Stimulated activated CD8-positive, alpha-beta memory T cell treated with anti-CD3 and anti-CD28 coated beads, Interleukin-4, amount 100 ng/mL, for 4 hours (primary cell): ENCODE data around the gene SAP30L.

Source experiments
- DNase-seq, 2 donors: peaks; one replicate each; pipeline ENCODE4 v3.0.0-alpha.2; 2020; ENCODE audit warnings: low read depth in 2 of 2, low spot score in 1 of 2

SAP30L gene

GRCh38 chr5:154506049-154506715, 60.4 kb downstream of the SAP30L start:
- DNase-seq, result no peak

GRCh38 chr5:154506716-154507080, 60.9 kb downstream of the SAP30L start:
- DNase-seq, result no peak

- no peak for DNase-seq
These were observed 62.3 kb downstream of the SAP30L start for GRCh38 chr5:154508114-154508513.

GRCh38 chr5:154509784-154510555, 64.2 kb downstream of the SAP30L start:
- no peak for DNase-seq
